RWPE2 (cell line): ENCODE data around the gene RASL10B.

Experiments used
- ATAC-seq: fragments of 200-7000 bp; cut with Tn5 transposase; 3 replicates; pipeline ENCODE4 v1.9.1; 2021; ENCODE audit warnings: low read depth
- DNase-seq: peaks from one replicate; pipeline ENCODE4 v3.0.0-alpha.2; 2020; ENCODE audit warnings: low spot score
- H3K27ac ChIP-seq: fragments of 450-650 bp; 2 replicates; pipeline ENCODE4 v1.5.1; 2017; ENCODE audit warnings: mild to moderate bottlenecking; ENCODE audit not compliant: poor library complexity, severe bottlenecking
- H3K27me3 ChIP-seq: fragments of 250-450 bp; sonication (Bioruptor Pico); 2 replicates; pipeline ENCODE4 v1.5.1; 2021; ENCODE audit warnings: mild to moderate bottlenecking, moderate library complexity; ENCODE audit not compliant: insufficient read depth, poor library complexity, severe bottlenecking
- H3K36me3 ChIP-seq: fragments of 250-450 bp; sonication (Bioruptor Pico); 2 replicates; pipeline ENCODE4 v1.5.1; 2020; ENCODE audit warnings: low read depth, mild to moderate bottlenecking, moderate library complexity
- H3K4me1 ChIP-seq: fragments of 250-450 bp; sonication (Bioruptor Pico); 2 replicates; pipeline ENCODE4 v1.5.1; 2021; ENCODE audit warnings: mild to moderate bottlenecking, moderate library complexity; ENCODE audit not compliant: insufficient read depth, poor library complexity, severe bottlenecking
- H3K4me3 ChIP-seq: fragments of 250-450 bp; sonication (Bioruptor Pico); 2 replicates; pipeline ENCODE4 v1.5.1; 2021; ENCODE audit warnings: mild to moderate bottlenecking, moderate library complexity; ENCODE audit not compliant: severe bottlenecking
- H3K9me3 ChIP-seq: fragments of 250-450 bp; sonication (Bioruptor Pico); 2 replicates; pipeline ENCODE4 v1.5.1; 2021; ENCODE audit warnings: mild to moderate bottlenecking, moderate library complexity; ENCODE audit not compliant: severe bottlenecking
- CTCF ChIP-seq: fragments of 450-650 bp; IDR thresholded peaks from one replicate; pipeline ENCODE4 v1.5.1; 2017; ENCODE audit warnings: mild to moderate bottlenecking, moderate library complexity; ENCODE audit not compliant: poor library complexity, severe bottlenecking

Gene RASL10B

GRCh38 chr17:35752945-35753764 is 21.7 kb downstream of the RASL10B start, which contains the start of gene GAS2L2:
Gene GAS2L2, minus strand, starts transcription at chr17:35753239. Its CDS starts 389 bp downstream, at chr17:35752850.
- no peak for TF ChIP-seq CTCF
- no peak for ATAC-seq
- no peak for DNase-seq
- no peaks in the 10 kb centered on the region for H3K9me3 ChIP-seq
- H3K27ac ChIP-seq = no peak within 1 kb of the TSS
- no peaks in the 10 kb centered on the region for H3K36me3 ChIP-seq
- H3K4me3 ChIP-seq = no peak within 1 kb of the TSS
- peaks cover 4% of the 10 kb centered on the region for H3K4me1 ChIP-seq
- no peaks in the 10 kb centered on the region for H3K27me3 ChIP-seq

- no peak for TF ChIP-seq CTCF
- ATAC-seq = no peak
These were observed 25.8 kb downstream of the RASL10B start for GRCh38 chr17:35757243-35757642.

GRCh38 chr17:35760587-35760986 is 29.1 kb downstream of the RASL10B start, which contains the start of gene C17orf50:
Gene C17orf50, plus strand, starts transcription at chr17:35760887. Its CDS starts 55 bp downstream, at chr17:35760942.
- DNase-seq (no peak), ATAC-seq (no peak)
- Histone ChIP-seq H3K27ac (no peak within 1 kb of the TSS), H3K36me3 (no peaks in the 10 kb centered on the region), H3K9me3 (no peaks in the 10 kb centered on the region), H3K4me3 (no peak within 1 kb of the TSS), H3K27me3 (no peaks in the 10 kb centered on the region), H3K4me1 (no peaks in the 10 kb centered on the region)
- no peak for TF ChIP-seq CTCF

More at GRCh38 chr17:35757243-35757642, 25.8 kb downstream of the RASL10B start:
- no peak overlapping the region for H3K27ac ChIP-seq
- H3K36me3 ChIP-seq = no peaks in the 10 kb centered on the region
- H3K4me1 ChIP-seq = no peaks in the 10 kb centered on the region
- no peaks in the 10 kb centered on the region for H3K9me3 ChIP-seq
- no peaks in the 10 kb centered on the region for H3K27me3 ChIP-seq
- no peak overlapping the region for H3K4me3 ChIP-seq
- no peak for DNase-seq

- no peaks in the 10 kb centered on the region for H3K9me3 ChIP-seq
- no peak for TF ChIP-seq CTCF
- H3K4me1 ChIP-seq = no peaks in the 10 kb centered on the region
- no peaks in the 10 kb centered on the region for H3K27me3 ChIP-seq
- DNase-seq (no peak), ATAC-seq (no peak)
- no peak overlapping the region for H3K27ac ChIP-seq
- no peaks in the 10 kb centered on the region for H3K36me3 ChIP-seq
- H3K4me3 ChIP-seq = no peak overlapping the region
These were observed 30.2 kb downstream of the RASL10B start for GRCh38 chr17:35761601-35762000.

GRCh38 chr17:35763767-35764122 is 32.3 kb downstream of the RASL10B start:
- TF ChIP-seq CTCF = no peak
- H3K4me3 ChIP-seq = peak overlapping the region; percentile 23
- no peaks in the 10 kb centered on the region for H3K36me3 ChIP-seq
- ATAC-seq (no peak), DNase-seq (no peak)
- no peaks in the 10 kb centered on the region for H3K9me3 ChIP-seq
- H3K27ac ChIP-seq = no peak overlapping the region
- no peaks in the 10 kb centered on the region for H3K27me3 ChIP-seq
- H3K4me1 ChIP-seq = no peaks in the 10 kb centered on the region
